Natural killer cell treated with Interleukin-12 subunit alpha and Interleukin-12 subunit beta and Interleukin-15 and Interleukin-18, amount 100 ng/mL, for 72 hours (primary cell): ENCODE data around the gene ENHO. TPM values are rescaled to one million over a fixed set of nuclear protein-coding genes. Genes with fewer than 3 reads are reported as not detected.

Experiments
- ATAC-seq, 2 donors: fragments of 150-1000 bp; cut with Tn5 transposase in 1 of 2; sonication (Bioruptor Pico), chemical (Tn5 transposase) in 1 of 2; 2 replicates each; pipeline ENCODE4 v1.10.0; 2021
- DNase-seq: peaks from one replicate; pipeline ENCODE4 v3.0.0; 2022; ENCODE audit warnings: low spot score
- H3K27ac Mint-ChIP-seq, 2 donors: 1 replicate in 1 of 2; 2 replicates in 1 of 2; pipeline ENCODE4 v1.8.0; 2022; ENCODE audit warnings: mixed read lengths in 2 of 2, mild to moderate bottlenecking in 1 of 2, moderate library complexity in 1 of 2
- H3K27me3 Mint-ChIP-seq, 2 donors: 1 replicate in 1 of 2; 2 replicates in 1 of 2; pipeline ENCODE4 v1.8.0; 2022; ENCODE audit warnings: mixed read lengths in 2 of 2
- H3K36me3 Mint-ChIP-seq: one replicate; pipeline ENCODE4 v1.8.0; 2022; ENCODE audit warnings: mixed read lengths
- H3K4me1 Mint-ChIP-seq, 2 donors: 1 replicate in 1 of 2; 2 replicates in 1 of 2; pipeline ENCODE4 v1.8.0; 2022; ENCODE audit warnings: low read depth in 2 of 2, mixed read lengths in 2 of 2, mild to moderate bottlenecking in 1 of 2
- H3K4me3 Mint-ChIP-seq: one replicate; pipeline ENCODE4 v1.8.0; 2022; ENCODE audit warnings: mixed read lengths
- H3K9me3 Mint-ChIP-seq: 2 replicates; pipeline ENCODE4 v1.8.0; 2022; ENCODE audit warnings: mixed read lengths
- total RNA-seq, 2 donors: library from RNA; stranded (reverse); gene quantifications; one replicate each; pipeline ENCODE4 v1.2.3, GENCODE V29; 2022

ENHO gene
- total RNA-seq, 2 donors from 2014 or later = not detected

DNA sequence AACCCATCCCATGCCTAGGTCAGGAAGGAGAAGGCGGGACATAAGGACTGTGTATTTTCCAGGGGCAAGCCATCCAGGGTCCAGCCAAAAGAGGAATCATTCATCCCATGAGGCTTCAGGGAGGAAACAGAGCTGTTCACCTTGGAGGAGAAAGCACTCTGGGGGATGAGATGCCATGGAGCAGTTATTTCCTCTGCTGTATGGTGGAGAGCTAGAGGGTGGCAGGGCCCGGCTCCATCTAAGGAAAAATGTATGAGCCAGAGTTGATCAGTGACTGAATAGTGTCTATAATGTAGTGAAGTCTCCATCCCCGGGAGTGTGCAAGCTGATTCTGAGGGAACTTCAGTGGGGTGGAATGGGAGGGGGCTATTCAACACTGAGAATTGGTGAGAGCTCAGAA is 8.0 kb downstream of the ENHO start:
- Mint-ChIP-seq H3K4me3 (no peak overlapping the region), H3K4me1 (no peaks in the 10 kb centered on the region), H3K27ac (peak overlapping the region in 1 of 2 donors; percentile 65), H3K36me3 (no peaks in the 10 kb centered on the region), H3K27me3 (peaks cover 0 to 4% of the 10 kb centered on the region in 2 donors), H3K9me3 (no peaks in the 10 kb centered on the region)
- no peak for ATAC-seq
- DNase-seq = no peak

DNA sequence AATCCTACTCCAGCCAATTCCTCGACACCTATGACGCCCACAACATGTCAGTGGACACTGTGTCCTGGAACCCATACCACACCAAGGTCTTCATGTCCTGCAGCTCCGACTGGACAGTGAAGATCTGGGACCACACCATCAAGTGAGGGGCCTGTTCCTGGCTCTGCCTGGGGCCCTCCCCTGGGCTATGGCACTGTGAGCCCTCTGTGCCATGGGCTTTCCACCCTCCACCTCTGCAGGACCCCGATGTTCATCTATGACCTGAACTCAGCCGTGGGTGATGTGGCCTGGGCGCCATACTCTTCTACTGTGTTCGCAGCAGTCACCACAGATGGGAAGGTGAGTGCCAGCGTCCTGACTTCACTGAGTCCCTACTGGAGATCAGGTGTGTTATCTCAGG is 8.4 kb downstream of the ENHO start:
- no peak for DNase-seq
- Mint-ChIP-seq H3K36me3 (no peaks in the 10 kb centered on the region), H3K9me3 (no peaks in the 10 kb centered on the region), H3K4me1 (no peaks in the 10 kb centered on the region), H3K4me3 (no peak overlapping the region), H3K27me3 (peaks cover 0 to 4% of the 10 kb centered on the region in 2 donors), H3K27ac (peak overlapping the region in 1 of 2 donors; percentile 65)
- peak in 1 of 2 donors; percentile 1 for ATAC-seq

DNA sequence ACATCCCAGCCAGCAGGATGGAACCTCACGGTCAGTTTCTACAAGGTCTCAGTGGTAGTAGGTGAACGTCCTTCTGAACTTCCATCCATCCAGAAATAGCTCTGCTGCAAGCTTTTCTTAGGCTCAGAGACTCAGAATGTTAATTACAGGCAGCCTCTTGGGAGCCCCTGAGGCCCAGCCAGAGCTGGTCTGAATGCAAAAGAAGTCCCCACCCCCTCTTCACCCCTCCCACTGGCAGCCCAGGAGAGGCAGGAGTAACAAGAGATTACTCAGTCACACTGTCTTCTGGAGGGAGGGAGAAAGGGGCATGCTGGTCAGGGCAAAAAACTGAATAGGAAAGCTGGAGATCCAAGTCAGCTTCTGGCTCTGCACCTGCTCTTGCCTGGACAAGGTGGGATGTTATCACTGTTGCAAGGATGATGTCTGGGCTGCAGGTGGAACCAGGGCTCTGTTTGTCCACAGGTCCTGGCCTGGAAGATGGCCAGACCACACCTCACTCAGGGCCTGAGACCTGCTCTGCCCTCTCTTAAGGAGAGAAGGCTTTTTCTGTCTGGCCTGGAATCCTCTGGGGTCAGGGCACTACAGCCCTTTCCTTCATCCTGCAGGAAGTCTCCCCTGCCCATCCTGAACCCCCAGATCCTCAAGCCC is 9.1 kb downstream of the ENHO start:
- Mint-ChIP-seq H3K36me3 (no peaks in the 10 kb centered on the region), H3K4me1 (no peaks in the 10 kb centered on the region), H3K27me3 (peaks cover 0 to 3% of the 10 kb centered on the region in 2 donors), H3K9me3 (no peaks in the 10 kb centered on the region), H3K4me3 (no peak overlapping the region), H3K27ac (no peak overlapping the region)
- DNase-seq (no peak), ATAC-seq (no peak)

DNA sequence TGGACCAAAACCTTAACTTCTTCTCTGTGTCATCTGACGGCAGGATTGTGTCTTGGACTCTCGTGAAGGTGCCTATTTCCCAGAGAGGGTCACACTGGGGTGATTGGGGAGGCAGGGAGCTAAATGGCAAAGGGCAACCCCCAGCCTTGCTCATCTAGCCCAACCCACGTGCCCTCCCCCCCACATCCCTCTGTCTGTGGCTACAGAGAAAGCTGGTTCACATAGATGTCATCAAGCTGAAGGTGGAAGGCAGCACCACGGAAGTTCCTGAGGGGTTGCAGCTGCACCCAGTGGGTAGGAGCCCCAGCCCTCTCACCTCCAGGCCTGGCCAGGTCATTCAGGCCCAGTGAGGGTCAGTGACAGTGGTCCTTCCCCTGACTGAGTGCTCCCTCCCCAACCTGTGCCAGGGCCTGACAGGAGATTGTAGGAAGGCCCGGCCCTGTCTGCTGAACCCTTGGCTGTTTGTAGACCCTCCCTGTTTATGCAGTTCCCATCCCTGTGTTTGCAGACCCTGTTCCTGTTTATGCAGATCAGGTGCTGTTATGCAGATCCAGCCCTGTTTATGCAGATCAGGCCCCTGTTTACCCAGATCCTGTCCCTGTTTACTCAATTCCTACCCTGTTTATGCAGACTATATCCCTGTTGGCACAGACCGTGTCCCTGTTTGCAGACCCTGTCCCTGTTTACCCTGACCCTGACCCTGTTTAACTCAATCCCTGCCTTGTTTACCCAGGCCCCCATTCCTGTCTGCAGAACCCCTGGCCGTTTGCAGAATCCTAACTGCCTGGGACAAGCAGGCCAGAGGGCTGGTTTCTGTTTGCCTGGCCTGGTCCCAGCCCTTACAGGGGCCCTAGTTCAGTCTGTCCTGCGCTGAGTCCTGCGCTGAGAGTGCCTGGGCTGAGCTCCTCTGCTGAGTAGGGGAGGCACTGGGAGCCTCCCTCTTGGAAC is 10.4 kb downstream of the ENHO start:
- no peak for ATAC-seq
- Mint-ChIP-seq H3K9me3 (no peaks in the 10 kb centered on the region), H3K27ac (no peak overlapping the region), H3K4me3 (no peak overlapping the region), H3K4me1 (no peaks in the 10 kb centered on the region), H3K36me3 (no peaks in the 10 kb centered on the region), H3K27me3 (peaks cover 0 to 3% of the 10 kb centered on the region in 2 donors)
- DNase-seq = no peak

DNA sequence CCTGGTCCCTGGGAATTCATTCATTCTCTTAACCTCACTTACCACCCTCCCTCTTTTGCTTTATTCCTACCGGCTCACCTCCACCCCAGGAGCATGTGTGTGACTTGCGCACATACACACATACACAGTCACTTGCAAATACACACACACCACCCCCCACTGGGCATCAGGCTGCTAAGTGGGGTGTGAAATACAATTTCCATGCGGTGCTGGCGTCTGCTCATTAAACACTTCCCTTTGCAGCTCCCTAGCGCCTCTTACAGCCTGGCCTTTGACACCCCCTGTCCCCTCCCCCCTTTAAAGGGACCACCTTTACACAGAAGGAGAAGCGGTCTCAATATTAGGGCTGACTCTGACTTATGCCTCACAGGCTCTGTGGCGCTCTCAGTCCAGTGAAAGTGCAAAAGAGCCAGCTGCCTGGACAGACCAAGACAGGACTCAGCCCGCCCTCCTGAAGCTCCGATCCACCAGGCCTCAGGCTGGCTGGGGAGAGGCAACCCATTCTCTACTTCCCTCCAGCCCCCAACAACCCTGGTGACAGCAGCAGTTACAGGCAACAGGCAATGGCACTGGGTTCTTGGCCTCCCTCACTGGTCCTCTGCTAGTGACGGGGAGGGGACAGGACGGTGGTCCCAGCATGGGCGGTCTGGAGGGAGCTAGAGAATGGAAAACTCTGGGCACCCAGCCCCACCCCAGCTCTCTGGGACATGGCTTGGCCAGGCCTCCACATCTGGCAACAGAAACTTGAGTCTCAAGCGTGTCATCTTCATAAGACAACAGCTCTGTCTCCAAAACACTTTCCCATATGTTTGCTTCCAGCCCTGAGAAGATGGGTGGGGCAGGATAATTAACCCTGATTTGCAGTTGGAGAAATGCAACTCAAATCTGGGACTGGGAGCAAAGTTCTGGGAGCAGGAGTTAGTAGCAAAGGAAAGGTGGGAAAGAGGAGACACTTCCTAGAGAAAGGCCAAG is 12.0 kb downstream of the ENHO start:
- Mint-ChIP-seq H3K27ac (no peak overlapping the region), H3K27me3 (peaks cover 0 to 3% of the 10 kb centered on the region in 2 donors), H3K4me3 (no peak overlapping the region), H3K4me1 (no peaks in the 10 kb centered on the region), H3K36me3 (no peaks in the 10 kb centered on the region), H3K9me3 (no peaks in the 10 kb centered on the region)
- ATAC-seq = no peak
- no peak for DNase-seq

DNA sequence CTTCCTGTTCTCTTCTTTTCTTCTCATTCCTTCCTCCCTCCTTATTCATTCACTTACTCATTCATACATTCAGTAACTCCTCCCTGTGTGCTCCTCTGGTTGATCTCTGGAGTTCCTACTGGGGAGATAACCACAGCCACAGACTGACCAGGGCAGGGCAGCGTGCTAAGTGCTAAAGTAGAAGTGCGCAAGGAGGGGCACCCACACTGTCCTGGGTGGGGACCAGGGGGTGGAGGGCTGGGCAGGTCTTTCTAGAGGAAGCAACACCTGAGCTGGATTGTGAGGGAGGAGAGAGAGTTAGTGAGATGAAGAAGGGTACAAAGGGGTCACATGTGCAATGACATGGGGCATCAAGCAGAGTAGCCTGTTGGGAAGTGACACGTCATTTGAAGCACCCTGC is 13.8 kb downstream of the ENHO start:
- H3K27ac Mint-ChIP-seq = no peak overlapping the region
- no peak for DNase-seq

DNA sequence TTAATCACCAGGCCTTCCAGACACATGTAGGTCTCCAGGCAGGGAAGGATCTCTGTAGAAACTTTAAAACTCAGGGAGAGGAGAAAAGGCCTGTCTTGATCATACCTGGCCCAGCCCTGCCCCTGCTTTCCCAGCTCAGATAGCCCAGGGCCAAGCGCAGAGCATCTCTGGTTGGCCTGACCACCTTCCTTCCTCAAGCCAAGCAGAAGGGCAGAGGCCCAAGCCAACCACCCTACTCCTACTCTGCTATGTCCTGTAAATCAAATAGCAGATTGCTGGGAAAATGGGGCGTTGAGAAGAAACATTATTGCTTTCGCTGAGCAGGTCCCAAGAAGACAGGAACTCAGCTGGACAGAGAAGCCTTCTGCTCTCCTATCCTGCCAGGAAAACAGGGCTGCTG is 14.3 kb downstream of the ENHO start:
- H3K4me1 Mint-ChIP-seq = no peaks in the 10 kb centered on the region
- no peak overlapping the region for H3K4me3 Mint-ChIP-seq
- peaks cover 0 to 3% of the 10 kb centered on the region in 2 donors for H3K27me3 Mint-ChIP-seq
- no peaks in the 10 kb centered on the region for H3K9me3 Mint-ChIP-seq
- no peak overlapping the region for H3K27ac Mint-ChIP-seq
- ATAC-seq (no peak), DNase-seq (no peak)
- H3K36me3 Mint-ChIP-seq = no peaks in the 10 kb centered on the region

More for the DNA sequence above, 13.8 kb downstream of the ENHO start:
- Mint-ChIP-seq H3K36me3 (no peaks in the 10 kb centered on the region), H3K27me3 (peaks cover 0 to 3% of the 10 kb centered on the region in 2 donors), H3K4me1 (no peaks in the 10 kb centered on the region), H3K4me3 (no peak overlapping the region), H3K9me3 (no peaks in the 10 kb centered on the region)
- no peak for ATAC-seq

DNA sequence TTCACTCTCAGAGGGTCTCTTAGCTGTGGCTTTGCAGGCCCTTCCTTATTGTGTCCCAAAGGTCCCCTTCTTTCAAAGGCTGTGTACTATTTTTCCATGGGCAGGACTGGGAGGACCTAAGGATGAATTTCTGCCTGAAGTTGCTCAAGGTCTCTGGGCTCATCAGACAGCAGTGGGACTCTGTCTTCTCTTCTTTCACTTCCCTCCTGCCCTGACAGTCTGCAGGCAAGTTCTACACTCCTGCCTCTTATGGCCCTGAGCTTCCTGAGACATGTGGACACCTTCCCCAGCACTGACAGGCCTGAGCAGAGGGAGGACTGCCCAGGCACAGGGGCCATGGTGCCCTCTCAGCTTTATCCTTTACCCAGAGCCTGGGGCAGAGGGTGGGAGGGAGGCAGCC is 14.8 kb downstream of the ENHO start:
- no peak for DNase-seq
- H3K4me1 Mint-ChIP-seq = no peaks in the 10 kb centered on the region
- peaks cover 0 to 3% of the 10 kb centered on the region in 2 donors for H3K27me3 Mint-ChIP-seq
- ATAC-seq = no peak
- H3K27ac Mint-ChIP-seq = no peak overlapping the region
- H3K36me3 Mint-ChIP-seq = no peaks in the 10 kb centered on the region
- no peaks in the 10 kb centered on the region for H3K9me3 Mint-ChIP-seq
- no peak overlapping the region for H3K4me3 Mint-ChIP-seq

DNA sequence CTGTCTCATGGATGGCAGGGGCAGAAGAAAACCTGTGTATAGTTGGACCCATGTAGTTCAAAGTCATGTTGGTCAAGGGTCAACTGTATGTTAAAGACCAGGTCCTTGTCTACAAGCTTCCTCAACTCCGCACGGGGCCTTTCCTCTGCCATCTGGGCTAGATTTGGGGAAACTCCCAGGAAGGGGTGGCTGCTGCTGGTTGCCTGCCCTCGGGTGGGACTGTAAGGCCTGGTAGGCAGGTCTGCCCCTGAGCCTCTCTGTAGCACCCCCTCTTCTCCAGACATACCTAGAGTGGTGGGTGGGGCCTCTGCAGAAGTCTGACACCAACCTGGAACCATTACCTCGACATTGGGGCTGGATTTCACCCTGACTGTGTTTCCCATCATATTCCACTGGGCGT is 15.2 kb downstream of the ENHO start:
- H3K36me3 Mint-ChIP-seq = no peaks in the 10 kb centered on the region
- no peak for DNase-seq
- ATAC-seq = no peak
- no peak overlapping the region for H3K4me3 Mint-ChIP-seq
- no peaks in the 10 kb centered on the region for H3K9me3 Mint-ChIP-seq
- H3K4me1 Mint-ChIP-seq = no peaks in the 10 kb centered on the region
- H3K27ac Mint-ChIP-seq = no peak overlapping the region
- H3K27me3 Mint-ChIP-seq = peaks cover 0 to 3% of the 10 kb centered on the region in 2 donors

DNA sequence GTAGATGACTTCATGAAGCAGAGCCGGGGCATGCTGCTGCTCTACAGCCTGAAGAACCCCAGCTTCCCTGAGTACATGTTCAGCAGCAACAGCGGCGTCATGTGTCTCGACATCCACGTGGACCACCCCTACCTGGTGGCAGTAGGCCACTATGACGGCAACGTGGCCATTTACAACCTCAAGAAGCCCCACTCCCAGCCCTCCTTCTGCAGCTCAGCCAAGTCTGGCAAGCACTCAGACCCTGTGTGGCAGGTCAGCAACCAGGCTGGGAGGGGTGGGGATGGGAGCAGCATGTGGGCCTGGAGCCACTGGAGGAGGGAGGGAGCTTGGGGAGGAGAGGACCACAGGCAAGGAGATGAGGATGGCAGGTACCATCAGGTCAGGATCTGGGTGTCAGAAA is 16.2 kb downstream of the ENHO start:
- H3K4me1 Mint-ChIP-seq = no peaks in the 10 kb centered on the region
- H3K36me3 Mint-ChIP-seq = no peaks in the 10 kb centered on the region
- no peaks in the 10 kb centered on the region for H3K9me3 Mint-ChIP-seq
- H3K27me3 Mint-ChIP-seq = peaks cover 0 to 3% of the 10 kb centered on the region in 2 donors
- no peak overlapping the region for H3K27ac Mint-ChIP-seq
- DNase-seq (no peak), ATAC-seq (no peak)
- H3K4me3 Mint-ChIP-seq = no peak overlapping the region

DNA sequence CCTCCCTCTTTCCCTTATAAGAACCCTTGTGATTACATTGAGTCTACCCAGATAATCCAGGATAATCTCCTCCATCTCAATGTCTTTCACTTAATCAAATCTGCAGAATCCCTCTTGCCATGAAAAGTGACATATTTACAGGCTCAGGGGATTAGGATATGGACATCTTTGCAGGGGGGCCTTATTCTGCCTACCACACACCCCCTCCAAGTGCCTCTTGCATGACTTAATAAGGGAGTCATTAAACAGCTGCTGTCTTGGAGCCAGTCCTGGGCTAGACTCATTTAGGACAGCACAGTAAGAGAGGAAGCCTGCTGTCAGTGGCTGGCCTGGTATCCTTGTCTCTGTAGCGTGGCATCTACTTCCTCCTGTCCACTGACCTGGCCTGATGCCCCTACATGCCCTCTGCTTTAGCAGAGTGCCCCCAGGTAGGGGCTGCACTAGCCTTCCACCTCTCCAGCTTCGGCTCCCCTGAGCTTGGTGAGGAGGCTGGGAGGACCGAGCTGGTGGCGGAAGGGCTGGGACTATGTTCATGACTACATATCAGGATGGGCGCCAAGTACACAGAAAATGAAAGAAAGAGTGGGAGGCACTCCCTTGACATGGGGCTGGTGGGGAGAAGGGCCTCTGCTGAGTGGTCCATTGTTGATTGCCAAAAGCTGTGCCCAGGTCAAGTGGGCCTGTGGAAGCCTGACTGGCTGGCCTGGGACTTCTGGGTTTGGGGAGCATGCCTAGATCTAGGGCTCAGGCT is 17.2 kb downstream of the ENHO start:
- DNase-seq = no peak
- Mint-ChIP-seq H3K4me1 (no peaks in the 10 kb centered on the region), H3K27ac (no peak overlapping the region), H3K36me3 (no peaks in the 10 kb centered on the region), H3K9me3 (no peaks in the 10 kb centered on the region), H3K4me3 (no peak overlapping the region), H3K27me3 (peaks cover 1 to 3% of the 10 kb centered on the region in 2 donors)
- ATAC-seq = no peak

DNA sequence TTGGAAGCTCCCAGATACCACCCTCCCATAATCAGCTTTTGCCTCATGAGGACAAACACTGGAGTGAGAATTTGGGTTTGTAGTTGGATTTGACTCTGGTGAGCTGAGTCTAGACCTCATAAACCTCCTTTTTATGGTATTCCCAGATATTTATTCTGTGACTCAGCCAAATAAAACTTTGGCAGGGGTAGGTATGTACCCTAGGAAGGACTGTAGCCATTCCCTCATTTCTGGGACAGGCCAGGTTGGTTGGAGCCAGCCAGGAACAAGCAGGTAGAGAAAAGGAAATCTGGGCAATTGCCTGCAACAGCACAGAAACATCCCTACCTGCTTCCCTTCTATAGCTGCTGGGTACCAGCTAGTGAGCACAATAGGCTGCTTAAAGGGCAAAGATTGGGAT is 19.4 kb downstream of the ENHO start:
- Mint-ChIP-seq H3K36me3 (no peaks in the 10 kb centered on the region), H3K4me1 (no peaks in the 10 kb centered on the region), H3K27ac (no peak overlapping the region), H3K27me3 (peaks cover 9 to 18% of the 10 kb centered on the region in 2 donors), H3K9me3 (no peaks in the 10 kb centered on the region), H3K4me3 (no peak overlapping the region)
- DNase-seq (no peak), ATAC-seq (no peak)

DNA sequence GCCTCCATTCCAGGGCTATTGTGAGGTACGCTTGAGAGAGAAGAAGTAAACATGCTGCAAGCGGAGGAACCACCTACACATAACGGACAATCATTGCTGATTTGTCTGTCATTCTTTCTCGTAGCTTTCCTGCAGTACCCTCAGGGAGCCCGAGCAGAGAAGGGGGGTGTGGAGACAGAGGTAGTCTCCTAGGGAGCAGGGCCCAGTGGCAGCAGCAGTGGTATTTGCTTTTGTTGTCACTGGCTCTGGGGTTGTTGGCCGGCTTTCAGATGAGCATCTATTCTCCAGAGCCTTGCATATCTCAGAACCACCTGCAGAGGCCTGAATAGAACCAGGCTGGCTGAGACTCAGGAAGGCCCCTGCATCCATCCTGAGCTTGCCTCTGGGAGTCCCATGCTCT is 19.9 kb downstream of the ENHO start:
- Mint-ChIP-seq H3K27ac (no peak overlapping the region), H3K36me3 (no peaks in the 10 kb centered on the region), H3K27me3 (peaks cover 9 to 19% of the 10 kb centered on the region in 2 donors), H3K4me3 (no peak overlapping the region), H3K4me1 (no peaks in the 10 kb centered on the region), H3K9me3 (no peaks in the 10 kb centered on the region)
- ATAC-seq = no peak
- DNase-seq = peak; percentile 16
